Upper lobe of left lung (tissue), 6 donors: ENCODE results near the gene CPLANE1. TPM values are rescaled to one million over a fixed set of nuclear protein-coding genes. Genes with fewer than 3 reads are reported as not detected.

Experiments
- ATAC-seq, 2 donors: fragments of 200-7000 bp; cut with Tn5 transposase; one replicate each; pipeline ENCODE4 v1.9.1; 2022; ENCODE audit warnings: mild to moderate bottlenecking in 2 of 2, moderate library complexity in 2 of 2; ENCODE audit not compliant: low FRiP score in 2 of 2
- DNase-seq, 2 donors: peaks; one replicate each; pipeline ENCODE4 v3.0.0-alpha.2; 2019 to 2020
- H3K27ac ChIP-seq, 4 donors: fragments of 200-600 bp; sonication (generic); one replicate each; pipeline ENCODE4 v1.5.1; 2016 to 2019
- H3K27me3 ChIP-seq, 4 donors: fragments of 200-600 bp; sonication (generic); one replicate each; pipeline ENCODE4 v1.5.1; 2017 to 2019
- H3K36me3 ChIP-seq, 4 donors: fragments of 200-600 bp; sonication (generic); one replicate each; pipeline ENCODE4 v1.5.1; 2016 to 2019
- H3K4me1 ChIP-seq, 4 donors: fragments of 200-600 bp; sonication (generic); one replicate each; pipeline ENCODE4 v1.5.1; 2018 to 2019
- H3K4me3 ChIP-seq, 4 donors: fragments of 200-600 bp; sonication (generic); one replicate each; pipeline ENCODE4 v1.5.1; 2017 to 2019; ENCODE audit warnings: mild to moderate bottlenecking in 2 of 4, moderate library complexity in 1 of 4
- H3K9me3 ChIP-seq, 4 donors: fragments of 200-600 bp; sonication (generic); one replicate each; pipeline ENCODE4 v1.5.1; 2018 to 2019
- CTCF ChIP-seq, 6 experiments: fragments of 450-650 bp in 4 of 6; fragments of 200-600 bp in 2 of 6; sonication (generic) in 2 of 6; IDR thresholded peaks; one replicate each; pipeline ENCODE4 v1.5.1; 2016 to 2019; ENCODE audit warnings: antibody characterized with exemption in 6 of 6
- EP300 ChIP-seq, 4 donors: sonication (generic); formaldehyde crosslinking; IDR thresholded peaks; one replicate each; pipeline ENCODE4 v1.5.1; 2017; ENCODE audit warnings: antibody characterized with exemption in 4 of 4, control low read depth in 2 of 4
- POLR2A ChIP-seq, 4 donors: fragments of 450-650 bp; IDR thresholded peaks; one replicate each; pipeline ENCODE4 v1.5.1; 2016 to 2017; ENCODE audit warnings: antibody characterized with exemption in 4 of 4, mild to moderate bottlenecking in 2 of 4
- POLR2AphosphoS5 ChIP-seq, 2 donors: sonication (generic); formaldehyde crosslinking; IDR thresholded peaks; one replicate each; pipeline ENCODE4 v1.5.1; 2017; ENCODE audit warnings: antibody characterized with exemption in 2 of 2
- WGBS, 2 donors: methylation state at CpG; one replicate each; pipeline ENCODE4 v1.1.5; 2017 to 2018; 5-methylcytosine and 5-hydroxymethylcytosine counted together
- total RNA-seq, 6 donors: library from RNA; depleted of rRNA in 4 of 6; stranded (reverse); fragments of >200 nt in 4 of 6; gene quantifications; one replicate each; pipeline versions ENCODE4 v1.1.0 to v1.2.1, GENCODE V29; 2016 to 2021
- donor health status: DM: no; HTN: no; CAD: no; lungs with moderate emphysema.
- donor health status: DM: no; HTN: yes; CAD: no; lungs with severe emphysema.

The CPLANE1 gene
- total RNA-seq, 6 donors from 2014 or later: 15.5 to 58.0 (median 27.5) TPM

- no peaks in the 10 kb centered on the region for H3K27me3 ChIP-seq
- whole genome bisulfite sequencing, 2 donors: 81 to 83% methylated on average over 4 of the region's 4 CpGs
- H3K4me1 ChIP-seq: no peaks in the 10 kb centered on the region
- H3K27ac ChIP-seq: no peak overlapping the region
- TF ChIP-seq POLR2A (IDR thresholded peaks at IDR 0.05) (no peak), POLR2AphosphoS5 (IDR thresholded peaks at IDR 0.05) (no peak), CTCF (IDR thresholded peaks at IDR 0.05) (no peak), EP300 (IDR thresholded peaks at IDR 0.05) (no peak)
- ATAC-seq (no peak), DNase-seq (no peak)
- no peaks in the 10 kb centered on the region for H3K36me3 ChIP-seq
- H3K4me3 ChIP-seq: no peak overlapping the region
- H3K9me3 ChIP-seq: no peaks in the 10 kb centered on the region
Measured at GRCh38 chr5:37255774-37256358, 6.7 kb upstream of the CPLANE1 start.

DNA sequence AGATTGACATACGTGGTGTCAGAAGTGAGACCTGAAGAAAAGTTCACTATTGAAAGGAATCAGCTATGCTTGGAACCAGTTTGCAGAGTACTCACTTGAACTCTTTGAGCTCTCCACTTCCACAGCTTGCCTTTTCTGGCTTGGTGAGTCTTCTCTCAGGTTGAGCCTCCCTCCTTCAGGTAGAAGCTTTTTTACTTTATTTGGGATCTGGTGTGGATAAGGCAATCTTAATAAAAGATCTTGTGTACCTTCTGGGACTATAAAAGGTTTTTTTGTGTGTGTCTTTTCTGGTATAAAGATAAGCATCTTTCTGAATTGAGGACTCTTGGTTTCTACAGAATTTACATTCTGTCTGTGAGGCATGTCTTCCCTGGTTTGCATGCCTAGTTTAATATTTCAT is 5.4 kb upstream of the CPLANE1 start:
- Histone ChIP-seq H3K4me1 (peaks cover 0 to 4% (median 1%) of the 10 kb centered on the region in 4 donors), H3K36me3 (no peaks in the 10 kb centered on the region), H3K27me3 (no peaks in the 10 kb centered on the region), H3K9me3 (no peaks in the 10 kb centered on the region), H3K4me3 (no peak overlapping the region), H3K27ac (no peak overlapping the region)
- no peak for ATAC-seq
- DNase-seq: no peak
- no peak for TF ChIP-seq EP300 (IDR thresholded peaks at IDR 0.05)
- no peak for TF ChIP-seq CTCF (IDR thresholded peaks at IDR 0.05)
- no peak for TF ChIP-seq POLR2A (IDR thresholded peaks at IDR 0.05)
- no peak for TF ChIP-seq POLR2AphosphoS5 (IDR thresholded peaks at IDR 0.05)
- WGBS, 2 donors: 96 to 97% methylated on average over 1 of the region's 1 CpG

- Histone ChIP-seq H3K9me3 (no peaks in the 10 kb centered on the region), H3K27me3 (no peaks in the 10 kb centered on the region), H3K4me3 (no peak overlapping the region), H3K27ac (no peak overlapping the region), H3K36me3 (no peaks in the 10 kb centered on the region), H3K4me1 (peaks cover 13 to 24% (median 18%) of the 10 kb centered on the region in 4 donors)
- ATAC-seq (no peak), DNase-seq (no peak)
- TF ChIP-seq POLR2AphosphoS5 (IDR thresholded peaks at IDR 0.05) (no peak), EP300 (IDR thresholded peaks at IDR 0.05) (no peak), POLR2A (IDR thresholded peaks at IDR 0.05) (no peak), CTCF (IDR thresholded peaks at IDR 0.05) (no peak)
Measured at GRCh38 chr5:37251665-37252064, 2.5 kb upstream of the CPLANE1 start.

GRCh38 chr5:37249815-37250164 is 614 bp upstream of the CPLANE1 start:
- DNase-seq: no peak
- WGBS, 2 donors: 63 to 89% methylated on average over 4 to 10 of the region's 10 CpGs
- no peaks in the 10 kb centered on the region for H3K36me3 ChIP-seq
- no peak for TF ChIP-seq CTCF (IDR thresholded peaks at IDR 0.05)
- no peak for TF ChIP-seq POLR2A (IDR thresholded peaks at IDR 0.05)
- TF ChIP-seq EP300 (IDR thresholded peaks at IDR 0.05): no peak
- no peak for TF ChIP-seq POLR2AphosphoS5 (IDR thresholded peaks at IDR 0.05)
- no peaks in the 10 kb centered on the region for H3K9me3 ChIP-seq
- peak; percentile 0 to 2 for ATAC-seq
- H3K4me3 ChIP-seq: peak overlapping the region; percentile 62 to 82 (median 71)
- no peaks in the 10 kb centered on the region for H3K27me3 ChIP-seq
- peaks cover 15 to 29% (median 18%) of the 10 kb centered on the region in 4 donors for H3K4me1 ChIP-seq
- peak overlapping the region; percentile 89 to 96 (median 92) for H3K27ac ChIP-seq

DNA sequence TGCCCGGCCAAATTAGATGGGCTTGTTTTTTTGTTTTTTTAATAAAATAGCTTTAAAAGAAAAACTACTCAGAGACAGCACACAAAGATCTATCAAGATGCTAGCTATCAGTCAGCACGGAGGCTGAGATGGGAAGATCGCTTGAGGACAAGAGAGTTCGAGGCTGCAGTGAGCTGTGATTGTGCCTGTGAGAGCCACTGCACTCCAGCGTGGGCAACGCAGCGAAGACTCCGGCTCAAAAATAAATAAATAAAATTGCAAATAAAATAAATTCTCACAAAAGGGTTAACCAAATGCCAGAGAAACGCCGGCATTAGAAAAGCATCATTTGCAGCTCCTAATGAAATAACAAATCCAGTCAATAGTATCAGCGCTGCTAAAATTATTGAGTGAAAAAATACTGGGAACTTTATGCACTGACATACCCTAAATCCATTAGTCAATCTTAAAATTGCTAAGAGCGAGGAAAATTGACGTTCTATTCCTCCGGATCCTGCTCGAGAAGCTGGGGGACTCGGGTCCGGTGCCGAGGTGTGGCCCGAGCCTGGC is 681 bp downstream of the CPLANE1 start:
- Histone ChIP-seq H3K36me3 (peaks cover 0 to 3% (median 0%) of the 10 kb centered on the region in 4 donors), H3K9me3 (no peaks in the 10 kb centered on the region), H3K4me3 (peak overlapping the region; percentile 62 to 82 (median 71)), H3K27ac (peak overlapping the region; percentile 89 to 96 (median 92)), H3K27me3 (no peaks in the 10 kb centered on the region), H3K4me1 (peaks cover 15 to 29% (median 18%) of the 10 kb centered on the region in 4 donors)
- 5 to 7% methylated on average over 19 of the region's 19 CpGs for WGBS, 2 donors
- DNase-seq (no peak), ATAC-seq (no peak)
- TF ChIP-seq POLR2AphosphoS5 (IDR thresholded peaks at IDR 0.05) (no peak), POLR2A (IDR thresholded peaks at IDR 0.05) (no peak), CTCF (IDR thresholded peaks at IDR 0.05) (no peak), EP300 (IDR thresholded peaks at IDR 0.05) (no peak)
